ENCODE results near the gene OXER1.
"Not testable (repeated sequence)": the region's sequence is repeated elsewhere in the genome, so short reads cannot be mapped to it uniquely, and the experiment has no call there.

DNA sequence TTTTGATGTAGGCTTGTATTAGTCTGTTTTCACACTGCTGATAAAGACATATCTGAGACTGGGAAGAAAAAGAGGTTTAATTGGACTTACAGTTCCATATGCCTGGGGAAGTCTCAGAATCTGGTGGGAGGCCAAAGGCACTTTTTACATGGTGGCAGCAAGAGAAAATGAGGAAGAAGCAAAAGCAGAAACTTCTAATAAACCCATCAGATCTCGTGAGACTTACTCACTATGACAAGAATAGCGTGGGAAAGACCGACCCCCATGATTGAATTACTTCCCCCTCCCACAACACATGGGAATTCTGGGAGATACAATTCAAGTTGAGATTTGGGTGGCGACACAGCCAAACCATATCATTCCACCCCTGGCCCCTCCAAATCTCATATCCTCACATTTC, 32.6 kb downstream of the OXER1 start:
- TF ChIP-seq, protein P1, sequence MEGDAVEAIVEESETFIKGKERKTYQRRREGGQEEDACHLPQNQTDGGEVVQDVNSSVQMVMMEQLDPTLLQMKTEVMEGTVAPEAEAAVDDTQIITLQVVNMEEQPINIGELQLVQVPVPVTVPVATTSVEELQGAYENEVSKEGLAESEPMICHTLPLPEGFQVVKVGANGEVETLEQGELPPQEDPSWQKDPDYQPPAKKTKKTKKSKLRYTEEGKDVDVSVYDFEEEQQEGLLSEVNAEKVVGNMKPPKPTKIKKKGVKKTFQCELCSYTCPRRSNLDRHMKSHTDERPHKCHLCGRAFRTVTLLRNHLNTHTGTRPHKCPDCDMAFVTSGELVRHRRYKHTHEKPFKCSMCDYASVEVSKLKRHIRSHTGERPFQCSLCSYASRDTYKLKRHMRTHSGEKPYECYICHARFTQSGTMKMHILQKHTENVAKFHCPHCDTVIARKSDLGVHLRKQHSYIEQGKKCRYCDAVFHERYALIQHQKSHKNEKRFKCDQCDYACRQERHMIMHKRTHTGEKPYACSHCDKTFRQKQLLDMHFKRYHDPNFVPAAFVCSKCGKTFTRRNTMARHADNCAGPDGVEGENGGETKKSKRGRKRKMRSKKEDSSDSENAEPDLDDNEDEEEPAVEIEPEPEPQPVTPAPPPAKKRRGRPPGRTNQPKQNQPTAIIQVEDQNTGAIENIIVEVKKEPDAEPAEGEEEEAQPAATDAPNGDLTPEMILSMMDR (IDR thresholded peaks at IDR 0.05), result not testable (repeated sequence)
- not testable (repeated sequence) for TF ChIP-seq POLR2A (IDR thresholded peaks at IDR 0.05)
